NCI-H1105 treated with DMSO at 0.1 percent for 48 hours (cell line): ENCODE data around the gene SRGN.

Experiments
- DNase-seq: peaks from one replicate; lab custom pipeline; 2025; lab: John Stamatoyannopoulos, UW

SRGN gene

GRCh38 chr10:69061305-69062161 lies 26.4 kb upstream of the SRGN start:
- no peak for DNase-seq

GRCh38 chr10:69062901-69063300 lies 25.0 kb upstream of the SRGN start:
- DNase-seq = no peak

- DNase-seq = no peak
Observed at GRCh38 chr10:69064762-69065328, 23.1 kb upstream of the SRGN start.

GRCh38 chr10:69065406-69066361 lies 22.2 kb upstream of the SRGN start:
- DNase-seq = no peak

- DNase-seq = no peak
Observed at GRCh38 chr10:69067189-69067588, 20.7 kb upstream of the SRGN start.

GRCh38 chr10:69068549-69068948 lies 19.4 kb upstream of the SRGN start:
- DNase-seq = no peak

- DNase-seq = no peak
Observed at GRCh38 chr10:69069090-69070042, 18.5 kb upstream of the SRGN start.

GRCh38 chr10:69070951-69071350 lies 17.0 kb upstream of the SRGN start:
- no peak for DNase-seq

- no peak for DNase-seq
Observed at GRCh38 chr10:69071610-69072009, 16.3 kb upstream of the SRGN start.

- DNase-seq = no peak
Observed at GRCh38 chr10:69073026-69073425, 14.9 kb upstream of the SRGN start.

GRCh38 chr10:69073736-69074364 lies 14.1 kb upstream of the SRGN start:
- no peak for DNase-seq

- no peak for DNase-seq
Observed at GRCh38 chr10:69074532-69074931, 13.4 kb upstream of the SRGN start.

GRCh38 chr10:69075431-69075830 lies 12.5 kb upstream of the SRGN start:
- no peak for DNase-seq

- no peak for DNase-seq
Observed at GRCh38 chr10:69078311-69078710, 9.6 kb upstream of the SRGN start.

- DNase-seq = no peak
Observed at GRCh38 chr10:69080226-69080625, 7.7 kb upstream of the SRGN start.

GRCh38 chr10:69086001-69086509 lies 1.8 kb upstream of the SRGN start:
- no peak for DNase-seq

GRCh38 chr10:69088471-69088769 lies 517 bp downstream of the SRGN start:
- DNase-seq = no peak

GRCh38 chr10:69088801-69089501 lies 1.0 kb downstream of the SRGN start:
- DNase-seq = no peak

- DNase-seq = no peak
Observed at GRCh38 chr10:69089638-69090599, 2.0 kb downstream of the SRGN start.
